ENCODE data around the gene GRM1. TPM values are rescaled to one million over a fixed set of nuclear protein-coding genes. Genes with fewer than 3 reads are reported as not detected.

Gene GRM1
- total RNA-seq, 2 donors from 2014 or later = 0.68 TPM; not detected in 1

GRCh38 chr6:146351018-146351417, 322.2 kb downstream of the GRM1 start:
- Histone ChIP-seq H3K27me3 (replicated peaks; ENCODE audit: insufficient read depth) (no peaks in the 10 kb centered on the region), H3K4me3 (no peak overlapping the region), H3K36me3 (no peaks in the 10 kb centered on the region), H3K27ac (no peak overlapping the region), H3K9me3 (no peaks in the 10 kb centered on the region), H3K4me1 (replicated peaks) (no peaks in the 10 kb centered on the region)
- DNase-seq (ENCODE audit: low spot score) = no peak
- TF ChIP-seq POLR2A (IDR thresholded peaks at IDR 0.05) (no peak), POLR2AphosphoS5 (IDR thresholded peaks at IDR 0.05) (no peak)
- TF ChIP-seq, protein P1, sequence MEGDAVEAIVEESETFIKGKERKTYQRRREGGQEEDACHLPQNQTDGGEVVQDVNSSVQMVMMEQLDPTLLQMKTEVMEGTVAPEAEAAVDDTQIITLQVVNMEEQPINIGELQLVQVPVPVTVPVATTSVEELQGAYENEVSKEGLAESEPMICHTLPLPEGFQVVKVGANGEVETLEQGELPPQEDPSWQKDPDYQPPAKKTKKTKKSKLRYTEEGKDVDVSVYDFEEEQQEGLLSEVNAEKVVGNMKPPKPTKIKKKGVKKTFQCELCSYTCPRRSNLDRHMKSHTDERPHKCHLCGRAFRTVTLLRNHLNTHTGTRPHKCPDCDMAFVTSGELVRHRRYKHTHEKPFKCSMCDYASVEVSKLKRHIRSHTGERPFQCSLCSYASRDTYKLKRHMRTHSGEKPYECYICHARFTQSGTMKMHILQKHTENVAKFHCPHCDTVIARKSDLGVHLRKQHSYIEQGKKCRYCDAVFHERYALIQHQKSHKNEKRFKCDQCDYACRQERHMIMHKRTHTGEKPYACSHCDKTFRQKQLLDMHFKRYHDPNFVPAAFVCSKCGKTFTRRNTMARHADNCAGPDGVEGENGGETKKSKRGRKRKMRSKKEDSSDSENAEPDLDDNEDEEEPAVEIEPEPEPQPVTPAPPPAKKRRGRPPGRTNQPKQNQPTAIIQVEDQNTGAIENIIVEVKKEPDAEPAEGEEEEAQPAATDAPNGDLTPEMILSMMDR (IDR thresholded peaks at IDR 0.05) = no peak
- intact Hi-C loops (cut with DNase I) = no loop called here
- 44% methylated on average over 3 of the region's 3 CpGs for WGBS

- H3K27ac ChIP-seq = no peak overlapping the region
- intact Hi-C loops (cut with DNase I) = no loop called here
- 86% methylated on average over 5 of the region's 5 CpGs for WGBS
- H3K4me3 ChIP-seq = no peak overlapping the region
- H3K27me3 ChIP-seq (replicated peaks; ENCODE audit: insufficient read depth) = no peaks in the 10 kb centered on the region
- no peak for DNase-seq (ENCODE audit: low spot score)
- no peaks in the 10 kb centered on the region for H3K9me3 ChIP-seq
- TF ChIP-seq POLR2A (IDR thresholded peaks at IDR 0.05) (no peak), POLR2AphosphoS5 (IDR thresholded peaks at IDR 0.05) (no peak)
- TF ChIP-seq, protein P1 (IDR thresholded peaks at IDR 0.05) = no peak
- H3K4me1 ChIP-seq (replicated peaks) = no peaks in the 10 kb centered on the region
- no peaks in the 10 kb centered on the region for H3K36me3 ChIP-seq
Measured at GRCh38 chr6:146352163-146352562, 323.3 kb downstream of the GRM1 start.

DNA sequence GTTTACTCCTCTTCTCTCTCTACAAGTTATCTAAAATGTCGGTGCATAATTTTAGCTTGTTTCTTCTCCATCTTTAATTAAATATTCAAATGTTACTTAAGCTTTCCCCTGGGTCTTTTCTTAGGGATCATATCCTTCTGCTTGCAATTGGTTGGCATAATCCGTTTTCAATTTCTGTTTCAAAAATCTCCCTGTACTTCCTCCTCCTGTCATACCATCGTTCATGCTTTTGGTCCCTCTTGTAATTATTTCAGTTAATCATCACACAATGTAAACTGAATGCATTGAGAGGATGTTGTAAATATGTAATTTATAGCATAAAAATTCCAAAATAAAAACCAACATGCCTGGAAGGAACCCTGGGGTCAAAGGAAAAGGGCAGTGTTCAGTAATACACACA, 325.6 kb downstream of the GRM1 start:
- Histone ChIP-seq H3K4me3 (no peak overlapping the region), H3K27ac (no peak overlapping the region), H3K4me1 (replicated peaks) (no peaks in the 10 kb centered on the region), H3K27me3 (replicated peaks; ENCODE audit: insufficient read depth) (no peaks in the 10 kb centered on the region), H3K9me3 (no peaks in the 10 kb centered on the region), H3K36me3 (no peaks in the 10 kb centered on the region)
- 58% methylated on average over 3 of the region's 3 CpGs for WGBS
- no peak for DNase-seq (ENCODE audit: low spot score)
- intact Hi-C loops (cut with DNase I) = no loop called here
- TF ChIP-seq, protein P1 (IDR thresholded peaks at IDR 0.05) = no peak
- TF ChIP-seq POLR2AphosphoS5 (IDR thresholded peaks at IDR 0.05) (no peak), POLR2A (IDR thresholded peaks at IDR 0.05) (no peak)

DNA sequence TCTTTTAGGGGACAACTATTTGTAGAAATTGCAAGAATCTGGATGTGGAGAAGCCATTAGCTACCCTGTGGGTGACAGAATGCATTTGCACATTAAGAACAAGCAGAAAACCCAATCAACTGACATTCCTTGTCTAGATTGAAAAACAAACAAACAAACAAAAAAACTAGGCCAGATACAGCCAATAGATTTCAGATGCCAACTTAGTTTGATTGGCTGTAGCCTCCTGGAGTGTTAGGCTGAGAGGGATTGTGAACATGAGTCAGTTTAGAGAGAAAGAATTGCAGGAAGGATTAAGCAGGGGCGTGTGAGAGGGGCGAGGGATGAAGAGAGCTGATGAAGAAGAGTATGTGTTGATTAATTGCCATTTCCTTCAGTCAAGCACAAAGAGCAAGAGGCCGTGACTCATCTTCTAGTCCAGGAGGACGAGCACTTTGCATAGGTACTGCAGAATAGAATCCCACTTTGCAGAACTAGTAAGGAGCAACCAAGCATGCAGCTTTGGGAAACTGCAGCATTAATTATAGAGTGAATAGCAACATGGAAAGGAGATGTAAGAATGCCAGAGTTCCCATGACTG, 326.7 kb downstream of the GRM1 start:
- Histone ChIP-seq H3K4me3 (no peak overlapping the region), H3K36me3 (no peaks in the 10 kb centered on the region), H3K9me3 (no peaks in the 10 kb centered on the region), H3K4me1 (replicated peaks) (no peaks in the 10 kb centered on the region), H3K27ac (no peak overlapping the region), H3K27me3 (replicated peaks; ENCODE audit: insufficient read depth) (no peaks in the 10 kb centered on the region)
- DNase-seq (ENCODE audit: low spot score) = no peak
- WGBS = 62% methylated on average over 4 of the region's 4 CpGs
- TF ChIP-seq POLR2A (IDR thresholded peaks at IDR 0.05) = no peak
- TF ChIP-seq, protein P1 (IDR thresholded peaks at IDR 0.05) = no peak
- TF ChIP-seq POLR2AphosphoS5 (IDR thresholded peaks at IDR 0.05) = no peak
- intact Hi-C loops (cut with DNase I) = no loop called here

Measured in prostate gland (tissue), 2 donors.